Measurements from ENCODE around the gene DUSP11. TPM values are rescaled to one million over a fixed set of nuclear protein-coding genes. Genes with fewer than 3 reads are reported as not detected.
A peak's percentile ranks its signal among the peaks of the same experiment; 100 is the strongest.

The DUSP11 gene
- total and polyA plus RNA-seq, 9 of the 15 experiments (the other 6 are each of a cell fraction or from before 2014, with no cell fraction given) = 20.7 to 79.8 (median 29.3) TPM

DNA sequence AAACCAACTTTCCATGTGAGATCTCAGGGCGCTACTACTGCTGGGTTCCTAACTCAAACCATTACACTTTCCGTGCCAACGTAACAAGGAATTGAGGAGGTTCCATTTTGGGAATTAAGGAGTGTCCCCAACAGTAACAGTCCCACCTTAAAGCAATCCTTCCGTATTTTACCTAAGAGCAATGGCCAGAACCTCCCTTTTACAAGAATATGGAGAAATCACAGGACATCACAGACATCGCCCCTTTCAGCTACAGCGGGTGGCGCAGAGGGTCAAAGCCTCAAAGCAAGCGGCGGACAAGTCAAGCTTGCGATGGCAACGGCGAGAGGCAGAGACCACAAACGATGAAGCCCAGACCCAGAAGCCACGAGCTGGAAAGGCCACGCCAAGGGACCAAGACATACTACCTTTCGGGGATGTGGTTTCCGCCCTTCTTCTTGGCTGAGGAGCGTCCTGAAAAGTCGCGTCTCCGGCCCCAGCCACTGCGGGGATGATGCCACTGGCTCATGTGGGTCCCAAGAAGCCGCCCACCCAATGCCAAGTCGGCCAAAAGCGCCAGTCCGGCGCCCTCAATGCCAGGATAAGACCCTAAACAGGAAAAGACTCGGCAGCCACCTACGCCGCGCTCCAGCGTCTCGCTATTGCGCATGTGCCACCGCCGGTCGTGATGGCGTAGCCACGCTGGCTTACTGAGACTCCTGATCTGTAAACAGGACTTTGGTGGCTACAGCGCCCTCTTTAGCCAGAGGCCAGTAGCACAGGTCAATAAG lies at the start of gene DUSP11 (continued):
- TF ChIP-seq ZNF75A (CRISPR knock-in tag; IDR thresholded peaks at IDR 0.05) = no peak
- TF ChIP-seq ZNF444 (CRISPR knock-in tag; IDR thresholded peaks at IDR 0.05) = no peak
- TF ChIP-seq, protein P1, sequence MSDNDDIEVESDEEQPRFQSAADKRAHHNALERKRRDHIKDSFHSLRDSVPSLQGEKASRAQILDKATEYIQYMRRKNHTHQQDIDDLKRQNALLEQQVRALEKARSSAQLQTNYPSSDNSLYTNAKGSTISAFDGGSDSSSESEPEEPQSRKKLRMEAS (CRISPR knock-in tag; IDR thresholded peaks at IDR 0.05) = peak; percentile 56
- TF ChIP-seq ZNF124 (CRISPR knock-in tag; IDR thresholded peaks at IDR 0.05) = no peak
- TF ChIP-seq, protein P2, sequence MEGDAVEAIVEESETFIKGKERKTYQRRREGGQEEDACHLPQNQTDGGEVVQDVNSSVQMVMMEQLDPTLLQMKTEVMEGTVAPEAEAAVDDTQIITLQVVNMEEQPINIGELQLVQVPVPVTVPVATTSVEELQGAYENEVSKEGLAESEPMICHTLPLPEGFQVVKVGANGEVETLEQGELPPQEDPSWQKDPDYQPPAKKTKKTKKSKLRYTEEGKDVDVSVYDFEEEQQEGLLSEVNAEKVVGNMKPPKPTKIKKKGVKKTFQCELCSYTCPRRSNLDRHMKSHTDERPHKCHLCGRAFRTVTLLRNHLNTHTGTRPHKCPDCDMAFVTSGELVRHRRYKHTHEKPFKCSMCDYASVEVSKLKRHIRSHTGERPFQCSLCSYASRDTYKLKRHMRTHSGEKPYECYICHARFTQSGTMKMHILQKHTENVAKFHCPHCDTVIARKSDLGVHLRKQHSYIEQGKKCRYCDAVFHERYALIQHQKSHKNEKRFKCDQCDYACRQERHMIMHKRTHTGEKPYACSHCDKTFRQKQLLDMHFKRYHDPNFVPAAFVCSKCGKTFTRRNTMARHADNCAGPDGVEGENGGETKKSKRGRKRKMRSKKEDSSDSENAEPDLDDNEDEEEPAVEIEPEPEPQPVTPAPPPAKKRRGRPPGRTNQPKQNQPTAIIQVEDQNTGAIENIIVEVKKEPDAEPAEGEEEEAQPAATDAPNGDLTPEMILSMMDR (IDR thresholded peaks at IDR 0.05 in 2 of 3, conservative IDR thresholded peaks at IDR 0.05 in 1 of 3; ENCODE audit: insufficient read depth in 2 of 3, low read depth in 1 of 3, low read length in 3 of 3) = peak; percentile 87 to 98 (median 96)
- no peak for TF ChIP-seq ZNF57 (CRISPR knock-in tag; IDR thresholded peaks at IDR 0.05)
- TF ChIP-seq RHOXF2B (CRISPR knock-in tag; conservative IDR thresholded peaks at IDR 0.05) = no peak
- TF ChIP-seq VEZF1 (CRISPR knock-in tag; IDR thresholded peaks at IDR 0.05) = no peak
- TF ChIP-seq, protein P3, sequence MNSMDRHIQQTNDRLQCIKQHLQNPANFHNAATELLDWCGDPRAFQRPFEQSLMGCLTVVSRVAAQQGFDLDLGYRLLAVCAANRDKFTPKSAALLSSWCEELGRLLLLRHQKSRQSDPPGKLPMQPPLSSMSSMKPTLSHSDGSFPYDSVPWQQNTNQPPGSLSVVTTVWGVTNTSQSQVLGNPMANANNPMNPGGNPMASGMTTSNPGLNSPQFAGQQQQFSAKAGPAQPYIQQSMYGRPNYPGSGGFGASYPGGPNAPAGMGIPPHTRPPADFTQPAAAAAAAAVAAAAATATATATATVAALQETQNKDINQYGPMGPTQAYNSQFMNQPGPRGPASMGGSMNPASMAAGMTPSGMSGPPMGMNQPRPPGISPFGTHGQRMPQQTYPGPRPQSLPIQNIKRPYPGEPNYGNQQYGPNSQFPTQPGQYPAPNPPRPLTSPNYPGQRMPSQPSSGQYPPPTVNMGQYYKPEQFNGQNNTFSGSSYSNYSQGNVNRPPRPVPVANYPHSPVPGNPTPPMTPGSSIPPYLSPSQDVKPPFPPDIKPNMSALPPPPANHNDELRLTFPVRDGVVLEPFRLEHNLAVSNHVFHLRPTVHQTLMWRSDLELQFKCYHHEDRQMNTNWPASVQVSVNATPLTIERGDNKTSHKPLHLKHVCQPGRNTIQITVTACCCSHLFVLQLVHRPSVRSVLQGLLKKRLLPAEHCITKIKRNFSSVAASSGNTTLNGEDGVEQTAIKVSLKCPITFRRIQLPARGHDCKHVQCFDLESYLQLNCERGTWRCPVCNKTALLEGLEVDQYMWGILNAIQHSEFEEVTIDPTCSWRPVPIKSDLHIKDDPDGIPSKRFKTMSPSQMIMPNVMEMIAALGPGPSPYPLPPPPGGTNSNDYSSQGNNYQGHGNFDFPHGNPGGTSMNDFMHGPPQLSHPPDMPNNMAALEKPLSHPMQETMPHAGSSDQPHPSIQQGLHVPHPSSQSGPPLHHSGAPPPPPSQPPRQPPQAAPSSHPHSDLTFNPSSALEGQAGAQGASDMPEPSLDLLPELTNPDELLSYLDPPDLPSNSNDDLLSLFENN (IDR thresholded peaks at IDR 0.05; ENCODE audit: low read depth in 2 of 2, low read length in 2 of 2) = 0 out of 4 replicates have a peak, but pooled peaks of 1 of the 2 experiments have one; percentile 20
- no peak for TF ChIP-seq MCM3 (IDR thresholded peaks at IDR 0.05)
- no peak for TF ChIP-seq PKNOX1 (IDR thresholded peaks at IDR 0.05)
- no peak for TF ChIP-seq KDM1A (IDR thresholded peaks at IDR 0.05)
- peak; percentile 55; the same call in 1 of the 2 replicates for TF ChIP-seq JUN (IDR thresholded peaks at IDR 0.05; ENCODE audit: borderline replicate concordance, low read depth, low read length)
- TF ChIP-seq JUN (CRISPR knock-in tag; IDR thresholded peaks at IDR 0.05; ENCODE audit: borderline replicate concordance) = no peak
- no peak for TF ChIP-seq ZNF212 (CRISPR knock-in tag; IDR thresholded peaks at IDR 0.05)
- TF ChIP-seq ZNF740 (CRISPR knock-in tag; IDR thresholded peaks at IDR 0.05) = no peak
- TF ChIP-seq ZNF740 (tag; IDR thresholded peaks at IDR 0.05) = no peak
- no peak for TF ChIP-seq ZNF589 (CRISPR knock-in tag; IDR thresholded peaks at IDR 0.05; ENCODE audit: low read depth)
- no peak for TF ChIP-seq ILF3 (IDR thresholded peaks at IDR 0.05; ENCODE audit: borderline replicate concordance)
